Mesendoderm (in vitro differentiated cells): ENCODE measurements around the gene PDE11A.

ENCODE experiments used
- DNase-seq: peaks from one replicate; pipeline ENCODE4 v3.0.0; 2013
- H2AK5ac ChIP-seq: 2 replicates; pipeline ENCODE4 v1.6.1; 2013; ENCODE audit warnings: low read length, inconsistent platforms
- H2BK120ac ChIP-seq: 2 replicates; pipeline ENCODE4 v1.6.1; 2013; ENCODE audit warnings: low read depth, mild to moderate bottlenecking, low read length, moderate library complexity, mixed read lengths
- H2BK15ac ChIP-seq: replicated peaks from 2 replicates; pipeline ENCODE4 v1.6.1; 2013; ENCODE audit warnings: low read depth, mild to moderate bottlenecking, moderate library complexity
- H2BK5ac ChIP-seq: 2 replicates; pipeline ENCODE4 v1.6.1; 2013; ENCODE audit warnings: low read length, inconsistent platforms
- H3K18ac ChIP-seq: 2 replicates; pipeline ENCODE4 v1.6.1; 2013; ENCODE audit warnings: mild to moderate bottlenecking, low read length, mixed read lengths
- H3K23ac ChIP-seq: one replicate; pipeline ENCODE4 v1.6.1; 2013; ENCODE audit warnings: low read length
- H3K27ac ChIP-seq: 2 replicates; pipeline ENCODE4 v1.5.1; 2013; ENCODE audit warnings: low read depth, mild to moderate bottlenecking, inconsistent platforms, low read length, moderate library complexity
- H3K27me3 ChIP-seq: 2 replicates; pipeline ENCODE4 v1.6.1; 2013; ENCODE audit warnings: low read length, control low read depth, mild to moderate bottlenecking, inconsistent platforms; ENCODE audit not compliant: insufficient read depth, poor library complexity
- H3K36me3 ChIP-seq: 2 replicates; pipeline ENCODE4 v1.6.1; 2013; ENCODE audit warnings: low read length, inconsistent platforms; ENCODE audit not compliant: control insufficient read depth, insufficient read depth
- H3K4ac ChIP-seq: one replicate; pipeline ENCODE4 v1.6.1; 2013; ENCODE audit warnings: low read depth, mild to moderate bottlenecking, low read length, moderate library complexity
- H3K4me1 ChIP-seq: 2 replicates; pipeline ENCODE4 v1.6.1; 2013; ENCODE audit warnings: low read depth, low read length, inconsistent platforms; ENCODE audit not compliant: control insufficient read depth
- H3K4me2 ChIP-seq: 2 replicates; pipeline ENCODE4 v1.6.1; 2013; ENCODE audit warnings: low read length
- H3K4me3 ChIP-seq: 2 replicates; pipeline ENCODE4 v1.5.1; 2013; ENCODE audit warnings: mild to moderate bottlenecking, low read length
- H3K56ac ChIP-seq: one replicate; pipeline ENCODE4 v1.6.1; 2013; ENCODE audit warnings: low read length
- H3K79me1 ChIP-seq: 2 replicates; pipeline ENCODE4 v1.6.1; 2013; ENCODE audit warnings: low read length, inconsistent platforms
- H3K79me2 ChIP-seq: 2 replicates; pipeline ENCODE4 v1.6.1; 2013; ENCODE audit warnings: mild to moderate bottlenecking, low read length; ENCODE audit not compliant: control insufficient read depth, insufficient read depth
- H3K9ac ChIP-seq: 2 replicates; pipeline ENCODE4 v1.6.1; 2013; ENCODE audit warnings: low read length, inconsistent platforms
- H4K5ac ChIP-seq: one replicate; pipeline ENCODE4 v1.6.1; 2013; ENCODE audit warnings: low read length
- H4K8ac ChIP-seq: one replicate; pipeline ENCODE4 v1.6.1; 2013; ENCODE audit warnings: low read depth, mild to moderate bottlenecking, control low read depth, low read length, moderate library complexity
- WGBS: extraction: QIAGEN DNeasy Blood & Tissue Kit; methylation state at CpG from one replicate; pipeline ENCODE4 v1.1.7; 2013; ENCODE audit warnings: low lambda C conversion rate, missing lambda C conversion rate; ENCODE audit not compliant: insufficient coverage; ENCODE audit errors: extremely low coverage; 5-methylcytosine and 5-hydroxymethylcytosine counted together

Gene PDE11A

GRCh38 chr2:177651833-177652232 lies 420.7 kb downstream of the PDE11A start:
- H3K18ac ChIP-seq = no peak overlapping the region
- WGBS = no CpG with 5 or more reads among the region's 7 CpGs
- H3K4me2 ChIP-seq = no peak overlapping the region
- peak; percentile 87 for DNase-seq
- H3K9ac ChIP-seq = no peak overlapping the region
- H3K36me3 ChIP-seq = no peaks in the 10 kb centered on the region
- H2AK5ac ChIP-seq = no peak overlapping the region
- no peaks in the 10 kb centered on the region for H3K79me1 ChIP-seq
- no peak overlapping the region for H4K5ac ChIP-seq
- H4K8ac ChIP-seq = no peak overlapping the region
- no peak overlapping the region for H2BK15ac ChIP-seq
- no peak overlapping the region for H3K23ac ChIP-seq
- no peak overlapping the region for H2BK120ac ChIP-seq
- no peak overlapping the region for H3K4ac ChIP-seq
- no peak overlapping the region for H3K27ac ChIP-seq
- no peak overlapping the region for H2BK5ac ChIP-seq
- H3K27me3 ChIP-seq = no peaks in the 10 kb centered on the region
- no peak overlapping the region for H3K4me3 ChIP-seq
- H3K79me2 ChIP-seq = no peaks in the 10 kb centered on the region
- H3K4me1 ChIP-seq = peaks cover 3% of the 10 kb centered on the region
- no peak overlapping the region for H3K56ac ChIP-seq

GRCh38 chr2:177649568-177650518 lies 422.7 kb downstream of the PDE11A start:
- WGBS = 100% methylated on average over 1 of the region's 4 CpGs
- no peak overlapping the region for H3K4me3 ChIP-seq

GRCh38 chr2:177646791-177647190 lies 425.8 kb downstream of the PDE11A start:
- H3K27me3 ChIP-seq = no peaks in the 10 kb centered on the region
- no peak overlapping the region for H2BK15ac ChIP-seq
- H3K79me1 ChIP-seq = no peaks in the 10 kb centered on the region
- no peak overlapping the region for H3K18ac ChIP-seq
- H3K36me3 ChIP-seq = no peaks in the 10 kb centered on the region
- no peak overlapping the region for H3K27ac ChIP-seq
- H2BK5ac ChIP-seq = no peak overlapping the region
- H3K79me2 ChIP-seq = no peaks in the 10 kb centered on the region
- H3K23ac ChIP-seq = no peak overlapping the region
- no peak overlapping the region for H2BK120ac ChIP-seq
- H3K4me1 ChIP-seq = no peaks in the 10 kb centered on the region
- no peak overlapping the region for H3K9ac ChIP-seq
- H2AK5ac ChIP-seq = no peak overlapping the region
- DNase-seq = no peak
- no peak overlapping the region for H4K8ac ChIP-seq
- H3K4me3 ChIP-seq = no peak overlapping the region
- H4K5ac ChIP-seq = no peak overlapping the region
- no peak overlapping the region for H3K4ac ChIP-seq
- H3K56ac ChIP-seq = no peak overlapping the region
- no CpG with 5 or more reads among the region's 1 CpG for WGBS
- no peak overlapping the region for H3K4me2 ChIP-seq

More at GRCh38 chr2:177649568-177650518, 422.7 kb downstream of the PDE11A start:
- Histone ChIP-seq H3K23ac (no peak overlapping the region), H3K4me2 (no peak overlapping the region), H2BK15ac (no peak overlapping the region), H2BK5ac (no peak overlapping the region), H3K4me1 (peaks cover 3% of the 10 kb centered on the region), H3K9ac (no peak overlapping the region), H3K27ac (no peak overlapping the region), H3K27me3 (no peaks in the 10 kb centered on the region), H2BK120ac (no peak overlapping the region), H3K36me3 (no peaks in the 10 kb centered on the region), H4K5ac (no peak overlapping the region), H3K56ac (no peak overlapping the region), H3K79me2 (no peaks in the 10 kb centered on the region), H3K18ac (no peak overlapping the region), H3K79me1 (no peaks in the 10 kb centered on the region), H3K4ac (no peak overlapping the region), H4K8ac (no peak overlapping the region), H2AK5ac (no peak overlapping the region)
- no peak for DNase-seq

GRCh38 chr2:177646241-177646640 lies 426.3 kb downstream of the PDE11A start:
- H3K27ac ChIP-seq = no peak overlapping the region

GRCh38 chr2:177641331-177641730 lies 431.2 kb downstream of the PDE11A start:
- no peak overlapping the region for H2BK120ac ChIP-seq
- H3K4me1 ChIP-seq = no peaks in the 10 kb centered on the region
- H4K8ac ChIP-seq = no peak overlapping the region
- no peaks in the 10 kb centered on the region for H3K79me2 ChIP-seq
- no peak overlapping the region for H4K5ac ChIP-seq
- no peak overlapping the region for H3K56ac ChIP-seq
- no peak overlapping the region for H2AK5ac ChIP-seq
- no peak overlapping the region for H3K4me2 ChIP-seq
- no peak overlapping the region for H3K9ac ChIP-seq
- H3K23ac ChIP-seq = no peak overlapping the region
- H3K27ac ChIP-seq = no peak overlapping the region
- H3K4ac ChIP-seq = no peak overlapping the region
- H2BK15ac ChIP-seq = no peak overlapping the region
- H3K18ac ChIP-seq = no peak overlapping the region
- no peaks in the 10 kb centered on the region for H3K36me3 ChIP-seq
- no peaks in the 10 kb centered on the region for H3K79me1 ChIP-seq
- no peak overlapping the region for H3K4me3 ChIP-seq
- WGBS = no CpG with 5 or more reads among the region's 2 CpGs
- H2BK5ac ChIP-seq = no peak overlapping the region
- no peaks in the 10 kb centered on the region for H3K27me3 ChIP-seq
- no peak for DNase-seq

More at GRCh38 chr2:177646241-177646640, 426.3 kb downstream of the PDE11A start:
- no peak overlapping the region for H3K9ac ChIP-seq
- H4K8ac ChIP-seq = no peak overlapping the region
- no peak overlapping the region for H2BK15ac ChIP-seq
- no peaks in the 10 kb centered on the region for H3K79me2 ChIP-seq
- no peak overlapping the region for H3K18ac ChIP-seq
- H3K4ac ChIP-seq = no peak overlapping the region
- H3K4me3 ChIP-seq = no peak overlapping the region
- DNase-seq = no peak
- no peak overlapping the region for H2AK5ac ChIP-seq
- no peak overlapping the region for H3K23ac ChIP-seq
- H3K36me3 ChIP-seq = no peaks in the 10 kb centered on the region
- no peak overlapping the region for H2BK5ac ChIP-seq
- no peaks in the 10 kb centered on the region for H3K27me3 ChIP-seq
- no peak overlapping the region for H2BK120ac ChIP-seq
- H4K5ac ChIP-seq = no peak overlapping the region
- no peaks in the 10 kb centered on the region for H3K79me1 ChIP-seq
- no peak overlapping the region for H3K56ac ChIP-seq
- H3K4me2 ChIP-seq = no peak overlapping the region
- no peaks in the 10 kb centered on the region for H3K4me1 ChIP-seq
